A673 (cell line): ENCODE results near the gene CENPT.

Source experiments
- CTCF ChIP-seq: fragments of 300-800, 200-600 bp; sonication (generic); conservative IDR thresholded peaks from 2 replicates; pipeline ENCODE4 v1.5.1; 2017; ENCODE audit warnings: low read depth, mild to moderate bottlenecking, antibody characterized with exemption, low read length, moderate library complexity, mixed read lengths
- EZH2 ChIP-seq: fragments of 200-600 bp; sonication (generic); IDR thresholded peaks from 2 replicates; pipeline ENCODE4 v1.6.1; 2017; ENCODE audit warnings: borderline replicate concordance, low read depth, mild to moderate bottlenecking, mixed read lengths, antibody characterized with exemption, low read length; ENCODE audit not compliant: poor library complexity, severe bottlenecking

DNA sequence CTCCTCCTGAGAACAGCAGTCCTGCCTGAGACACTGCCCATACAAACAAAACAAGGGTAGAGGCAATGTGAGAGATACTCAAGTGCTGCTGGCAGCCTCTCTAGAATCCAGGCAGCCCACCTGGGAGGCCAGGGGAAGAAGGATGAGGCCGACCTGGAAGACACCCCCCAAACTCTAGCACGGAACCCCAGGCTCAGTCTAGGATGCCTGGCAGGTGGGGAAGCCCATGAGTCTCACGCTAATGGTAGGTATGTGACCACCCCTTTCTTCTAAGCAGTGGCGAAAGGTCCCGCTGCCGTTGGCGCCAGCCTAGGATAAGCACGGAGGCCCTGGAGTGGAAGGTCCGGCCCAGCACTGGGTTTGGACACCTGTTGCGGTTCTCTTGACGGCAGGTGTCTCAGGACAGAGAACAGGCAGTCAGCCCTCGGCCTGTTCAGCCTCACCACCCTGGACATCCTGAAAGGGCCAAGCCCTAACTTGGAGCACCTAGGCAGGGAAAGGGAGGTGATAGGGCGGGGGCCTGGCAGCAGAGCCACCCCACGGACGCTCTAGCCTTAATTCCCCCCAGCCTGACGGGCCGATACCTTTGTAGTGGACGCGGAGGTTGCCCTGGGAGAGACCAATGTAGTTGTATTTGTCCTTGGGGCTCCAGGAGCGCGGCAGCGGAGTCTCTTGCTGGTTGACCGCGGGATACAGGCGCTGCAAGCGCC is 41.6 kb downstream of the CENPT start:
- TF ChIP-seq EZH2 (no peak), CTCF (no peak)
